Brain microvascular endothelial cell (primary cell): ENCODE data around the gene PPOX.

Experiments
- DNase-seq: peaks from one replicate; pipeline ENCODE4 v3.0.0-alpha.2; 2020
- H3K27ac ChIP-seq: fragments of 250-450 bp; sonication (Bioruptor Pico); 2 replicates; pipeline ENCODE4 v1.5.1; 2020; ENCODE audit warnings: mild to moderate bottlenecking, moderate library complexity
- H3K27me3 ChIP-seq: fragments of 250-450 bp; sonication (Bioruptor Pico); replicated peaks from 2 replicates; pipeline ENCODE4 v1.5.1; 2020; ENCODE audit warnings: mild to moderate bottlenecking
- H3K36me3 ChIP-seq: fragments of 250-450 bp; sonication (Bioruptor Pico); replicated peaks from 2 replicates; pipeline ENCODE4 v1.5.1; 2020; ENCODE audit warnings: mild to moderate bottlenecking
- H3K4me3 ChIP-seq: 2 replicates; pipeline ENCODE4 v1.5.1; 2011; ENCODE audit warnings: low read depth, mild to moderate bottlenecking, control low read depth, low read length, moderate library complexity
- CTCF ChIP-seq: IDR thresholded peaks from 2 replicates; pipeline ENCODE4 v1.5.1; 2011; ENCODE audit warnings: low read depth, mild to moderate bottlenecking, moderate library complexity, low read length, control low read depth, inconsistent platforms; ENCODE audit errors: missing control alignments
- in situ Hi-C: cut with HindIII; loops from 2 replicates; pipeline ENCODE4 v1.10.0; 2017; ENCODE audit warnings: low sequenced_read_pairs, low pct_ligation_motif_present

Gene PPOX

GRCh38 chr1:161122967-161123366, 43.3 kb upstream of the PPOX start:
- in situ Hi-C loops = no loop called here
- no peak for DNase-seq
- Histone ChIP-seq H3K27ac (no peak overlapping the region), H3K27me3 (no peaks in the 10 kb centered on the region), H3K4me3 (no peak overlapping the region), H3K36me3 (peaks cover 58% of the 10 kb centered on the region)
- no peak for TF ChIP-seq CTCF

- no peak for DNase-seq
- Histone ChIP-seq H3K27ac (no peak overlapping the region), H3K27me3 (no peaks in the 10 kb centered on the region), H3K36me3 (peaks cover 37% of the 10 kb centered on the region), H3K4me3 (no peak overlapping the region)
- in situ Hi-C loops = loop anchor here (25.0 kb wide), 1 partner anchor 90 kb away; the partner anchor contains the start of genes TSTD1 and USF1
- no peak for TF ChIP-seq CTCF
These were observed 38.6 kb upstream of the PPOX start for GRCh38 chr1:161127649-161128048.

- DNase-seq = no peak
- TF ChIP-seq CTCF = no peak
- in situ Hi-C loops = loop anchor here (25.0 kb wide), 1 partner anchor 92 kb away; the partner anchor contains the start of genes TSTD1 and USF1
- no peak overlapping the region for H3K4me3 ChIP-seq
- H3K27me3 ChIP-seq = no peaks in the 10 kb centered on the region
- H3K36me3 ChIP-seq = peaks cover 27% of the 10 kb centered on the region
- H3K27ac ChIP-seq = no peak overlapping the region
These were observed 37.4 kb upstream of the PPOX start for GRCh38 chr1:161128591-161129420.

GRCh38 chr1:161130266-161130665, 36.0 kb upstream of the PPOX start:
- Histone ChIP-seq H3K36me3 (peaks cover 21% of the 10 kb centered on the region), H3K4me3 (no peak overlapping the region), H3K27me3 (no peaks in the 10 kb centered on the region), H3K27ac (no peak overlapping the region)
- DNase-seq = no peak
- no peak for TF ChIP-seq CTCF
- in situ Hi-C loops = loop anchor here (25.0 kb wide), 1 partner anchor 93 kb away; the partner anchor contains the start of genes TSTD1 and USF1

- peak overlapping the region; percentile 92 for H3K4me3 ChIP-seq
- DNase-seq = no peak
- peak overlapping the region; percentile 94 for H3K27ac ChIP-seq
- no peaks in the 10 kb centered on the region for H3K27me3 ChIP-seq
- no peak for TF ChIP-seq CTCF
- in situ Hi-C loops = loop anchor here (25.0 kb wide), 1 partner anchor 94 kb away; the partner anchor contains the start of genes TSTD1 and USF1
- H3K36me3 ChIP-seq = peaks cover 11% of the 10 kb centered on the region
These were observed 34.5 kb upstream of the PPOX start for GRCh38 chr1:161131523-161132409.
